Tibial nerve (tissue), 4 donors: ENCODE results near the gene MRPS14.

Experiments used
- EP300 ChIP-seq, 2 donors: sonication (generic); formaldehyde crosslinking; IDR thresholded peaks; one replicate each; pipeline ENCODE4 v1.6.1; 2017; ENCODE audit warnings: antibody characterized with exemption in 2 of 2, mild to moderate bottlenecking in 1 of 2
- POLR2A ChIP-seq, 2 donors: fragments of 450-650 bp; IDR thresholded peaks; one replicate each; pipeline ENCODE4 v1.6.1; 2017; ENCODE audit warnings: antibody characterized with exemption in 2 of 2, mild to moderate bottlenecking in 2 of 2, moderate library complexity in 2 of 2
- TF ChIP-seq, protein P1 (sequence below), 5 experiments: fragments of 200-600 bp in 3 of 5; fragments of 450-650 bp in 2 of 5; sonication (generic) in 3 of 5; IDR thresholded peaks; one replicate each; pipeline ENCODE4 v1.5.1; 2016 to 2019; ENCODE audit warnings: antibody characterized with exemption in 5 of 5, mild to moderate bottlenecking in 3 of 5, moderate library complexity in 2 of 5

GRCh38 chr1:175062858-175063257, 39.6 kb upstream of the MRPS14 start:
- TF ChIP-seq, protein P1, sequence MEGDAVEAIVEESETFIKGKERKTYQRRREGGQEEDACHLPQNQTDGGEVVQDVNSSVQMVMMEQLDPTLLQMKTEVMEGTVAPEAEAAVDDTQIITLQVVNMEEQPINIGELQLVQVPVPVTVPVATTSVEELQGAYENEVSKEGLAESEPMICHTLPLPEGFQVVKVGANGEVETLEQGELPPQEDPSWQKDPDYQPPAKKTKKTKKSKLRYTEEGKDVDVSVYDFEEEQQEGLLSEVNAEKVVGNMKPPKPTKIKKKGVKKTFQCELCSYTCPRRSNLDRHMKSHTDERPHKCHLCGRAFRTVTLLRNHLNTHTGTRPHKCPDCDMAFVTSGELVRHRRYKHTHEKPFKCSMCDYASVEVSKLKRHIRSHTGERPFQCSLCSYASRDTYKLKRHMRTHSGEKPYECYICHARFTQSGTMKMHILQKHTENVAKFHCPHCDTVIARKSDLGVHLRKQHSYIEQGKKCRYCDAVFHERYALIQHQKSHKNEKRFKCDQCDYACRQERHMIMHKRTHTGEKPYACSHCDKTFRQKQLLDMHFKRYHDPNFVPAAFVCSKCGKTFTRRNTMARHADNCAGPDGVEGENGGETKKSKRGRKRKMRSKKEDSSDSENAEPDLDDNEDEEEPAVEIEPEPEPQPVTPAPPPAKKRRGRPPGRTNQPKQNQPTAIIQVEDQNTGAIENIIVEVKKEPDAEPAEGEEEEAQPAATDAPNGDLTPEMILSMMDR (IDR thresholded peaks at IDR 0.05) = no peak
- TF ChIP-seq POLR2A (IDR thresholded peaks at IDR 0.05) (no peak), EP300 (IDR thresholded peaks at IDR 0.05) (no peak)
